Measurements from ENCODE around the gene TAS2R10.

GRCh38 chr12:10863512-10864218 lies 37.5 kb upstream of the TAS2R10 start:
- TF ChIP-seq CTCF (IDR thresholded peaks at IDR 0.05; ENCODE audit: insufficient read depth, low read depth, low read length), result no peak
- no peak for TF ChIP-seq EZH2 (IDR thresholded peaks at IDR 0.05; ENCODE audit: insufficient read depth, low read length)

Measured in astrocyte (in vitro differentiated cells and primary cell).